ENCODE data around the gene TICAM1.
A peak's percentile ranks its signal among the peaks of the same experiment; 100 is the strongest.
"Not testable (repeated sequence)": the region's sequence is repeated elsewhere in the genome, so short reads cannot be mapped to it uniquely, and the experiment has no call there.

TICAM1 gene

DNA sequence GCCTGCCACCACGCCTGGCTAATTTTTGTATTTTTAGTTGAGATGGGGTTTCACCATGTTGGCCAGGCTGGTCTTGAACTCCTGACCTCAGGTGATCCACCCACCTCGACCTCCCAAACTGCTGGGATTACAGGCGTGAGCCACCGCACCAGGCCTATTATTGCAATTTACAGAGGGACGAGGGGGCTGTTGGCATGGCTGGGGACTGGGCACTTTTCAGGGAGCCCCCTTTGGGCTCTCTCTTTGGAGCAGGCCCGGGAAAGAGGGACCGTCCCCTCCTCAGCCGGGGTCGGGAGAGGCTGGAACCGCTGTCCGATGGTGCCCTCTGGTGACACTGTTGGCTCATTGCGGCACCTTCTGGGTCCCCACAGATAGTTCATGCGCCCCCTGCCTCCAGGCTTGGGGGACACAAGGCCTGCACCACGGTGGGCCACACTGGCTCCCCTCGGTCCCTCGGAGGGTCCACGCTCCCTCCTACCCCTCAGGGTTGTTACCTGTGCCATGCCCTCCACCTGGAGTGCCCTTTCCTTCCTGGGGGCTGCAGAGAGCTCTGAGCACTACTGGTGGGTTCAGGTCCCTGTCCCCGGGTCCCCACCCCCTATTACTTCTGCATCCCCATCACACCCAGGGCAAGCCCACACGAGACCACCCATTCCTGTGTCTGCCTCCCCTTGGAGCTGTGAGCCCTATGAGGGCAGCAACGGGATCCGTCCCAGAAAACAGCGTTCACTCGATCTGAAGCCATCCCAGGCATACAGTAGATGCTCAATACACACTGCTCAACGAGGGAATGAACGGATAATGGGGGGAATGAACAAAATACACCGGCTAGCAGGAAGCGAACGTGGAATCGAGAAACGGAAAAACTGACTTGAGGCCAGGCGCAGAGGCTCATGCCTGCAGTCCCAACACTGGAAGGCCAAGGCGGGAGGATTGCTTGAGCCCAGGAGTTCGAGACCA is 27.5 kb downstream of the TICAM1 start:
- no peak for DNase-seq

- no peak for DNase-seq
These were observed 28.8 kb downstream of the TICAM1 start for GRCh38 chr19:4802711-4803110.

- DNase-seq, result no peak
These were observed 30.4 kb downstream of the TICAM1 start for GRCh38 chr19:4801085-4801619.

DNA sequence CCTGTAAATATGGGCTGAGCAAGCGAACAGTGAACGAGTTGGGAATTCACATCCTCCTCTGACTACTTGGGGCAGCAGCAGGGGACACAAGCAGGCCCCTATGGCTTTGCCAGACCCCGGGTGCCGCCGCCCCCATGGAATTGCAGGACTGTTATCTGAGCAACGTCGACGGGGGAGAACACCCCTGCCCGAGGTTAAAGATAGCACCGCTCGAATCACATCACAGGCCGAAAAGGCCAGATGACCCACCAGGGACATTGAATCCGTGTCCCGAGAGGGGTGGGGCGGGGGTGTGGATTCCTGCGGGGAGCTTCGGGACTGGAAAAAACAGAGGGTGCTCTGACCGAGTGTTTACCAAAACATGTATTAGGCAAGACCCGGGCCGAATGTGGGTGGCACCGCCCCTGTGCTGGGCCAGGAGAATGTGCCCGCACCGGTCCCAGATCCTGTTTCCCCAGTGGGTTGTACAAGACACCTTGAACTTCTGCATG is 30.9 kb downstream of the TICAM1 start:
- no peak for DNase-seq

DNA sequence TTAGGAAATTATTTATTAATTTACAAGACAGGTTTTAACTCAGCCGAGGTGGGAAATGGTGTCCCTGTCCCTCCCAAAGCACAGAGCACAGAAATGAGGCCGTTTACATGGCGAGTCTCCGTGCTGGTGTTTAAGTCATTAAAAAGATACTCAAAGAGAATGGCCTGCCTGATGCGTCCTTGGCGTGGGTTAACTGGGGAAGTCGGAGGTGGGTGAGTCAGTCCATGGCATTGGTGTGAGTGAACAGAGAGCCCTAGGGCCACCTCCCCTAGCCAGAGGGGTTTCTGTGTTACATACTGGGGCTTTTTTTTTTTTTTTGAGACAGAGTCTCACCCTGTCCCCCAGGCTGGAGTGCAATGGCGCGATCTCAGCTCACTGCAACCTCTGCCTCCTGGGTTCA is 36.1 kb downstream of the TICAM1 start:
- no peak for DNase-seq

DNA sequence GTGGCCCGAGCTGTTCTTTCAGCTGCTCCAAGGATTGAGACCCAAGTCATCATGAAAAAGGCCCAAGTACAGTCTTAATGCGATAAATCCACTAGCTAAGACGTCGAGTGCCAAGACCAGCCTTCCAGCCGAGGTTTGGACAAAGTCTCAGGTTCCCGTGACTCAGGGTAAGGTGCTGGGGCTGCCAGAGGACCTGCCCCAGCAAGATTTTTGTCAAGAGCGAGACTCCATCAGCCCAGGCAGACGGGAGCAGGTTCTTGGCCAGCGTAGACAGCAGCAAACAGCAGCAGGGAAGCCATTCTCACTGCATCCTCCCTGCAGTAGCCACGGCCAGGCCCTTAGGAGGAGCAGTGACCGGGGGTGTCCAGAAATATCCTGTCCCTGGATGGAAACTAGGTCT is 36.5 kb downstream of the TICAM1 start:
- DNase-seq, result no peak

GRCh38 chr19:4793278-4793677 is 38.2 kb downstream of the TICAM1 start:
- not testable (repeated sequence) for DNase-seq

GRCh38 chr19:4792866-4793195 is 38.7 kb downstream of the TICAM1 start:
- not testable (repeated sequence) for DNase-seq

DNA sequence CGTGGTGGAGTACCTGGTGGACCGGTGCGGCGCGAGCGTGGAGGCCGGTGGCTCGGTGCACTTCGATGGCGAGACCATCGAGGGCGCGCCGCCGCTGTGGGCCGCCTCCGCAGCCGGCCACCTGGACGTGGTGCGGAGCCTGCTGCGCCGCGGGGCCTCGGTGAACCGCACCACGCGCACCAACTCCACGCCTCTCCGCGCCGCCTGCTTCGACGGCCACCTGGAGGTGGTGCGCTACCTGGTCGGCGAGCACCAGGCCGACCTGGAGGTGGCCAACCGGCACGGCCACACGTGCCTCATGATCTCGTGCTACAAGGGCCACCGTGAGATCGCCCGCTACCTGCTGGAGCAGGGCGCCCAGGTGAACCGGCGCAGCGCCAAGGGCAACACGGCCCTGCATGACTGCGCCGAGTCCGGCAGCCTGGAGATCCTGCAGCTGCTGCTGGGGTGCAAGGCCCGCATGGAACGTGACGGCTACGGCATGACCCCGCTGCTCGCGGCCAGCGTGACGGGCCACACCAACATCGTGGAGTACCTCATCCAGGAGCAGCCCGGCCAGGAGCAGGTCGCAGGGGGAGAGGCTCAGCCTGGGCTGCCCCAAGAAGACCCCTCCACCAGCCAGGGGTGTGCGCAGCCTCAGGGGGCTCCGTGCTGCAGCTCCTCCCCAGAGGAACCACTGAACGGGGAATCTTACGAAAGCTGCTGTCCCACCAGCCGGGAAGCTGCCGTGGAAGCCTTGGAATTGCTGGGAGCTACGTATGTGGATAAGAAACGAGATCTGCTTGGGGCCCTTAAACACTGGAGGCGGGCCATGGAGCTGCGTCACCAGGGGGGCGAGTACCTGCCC is 39.3 kb downstream of the TICAM1 start:
- not testable (repeated sequence) for DNase-seq

- peak; percentile 98 for DNase-seq
These were observed 40.1 kb downstream of the TICAM1 start, which contains the start of gene FEM1A for GRCh38 chr19:4791183-4792018. FEM1A (plus strand) TSS chr19:4791734; CDS start chr19:4791855, 121 bp downstream.

DNA sequence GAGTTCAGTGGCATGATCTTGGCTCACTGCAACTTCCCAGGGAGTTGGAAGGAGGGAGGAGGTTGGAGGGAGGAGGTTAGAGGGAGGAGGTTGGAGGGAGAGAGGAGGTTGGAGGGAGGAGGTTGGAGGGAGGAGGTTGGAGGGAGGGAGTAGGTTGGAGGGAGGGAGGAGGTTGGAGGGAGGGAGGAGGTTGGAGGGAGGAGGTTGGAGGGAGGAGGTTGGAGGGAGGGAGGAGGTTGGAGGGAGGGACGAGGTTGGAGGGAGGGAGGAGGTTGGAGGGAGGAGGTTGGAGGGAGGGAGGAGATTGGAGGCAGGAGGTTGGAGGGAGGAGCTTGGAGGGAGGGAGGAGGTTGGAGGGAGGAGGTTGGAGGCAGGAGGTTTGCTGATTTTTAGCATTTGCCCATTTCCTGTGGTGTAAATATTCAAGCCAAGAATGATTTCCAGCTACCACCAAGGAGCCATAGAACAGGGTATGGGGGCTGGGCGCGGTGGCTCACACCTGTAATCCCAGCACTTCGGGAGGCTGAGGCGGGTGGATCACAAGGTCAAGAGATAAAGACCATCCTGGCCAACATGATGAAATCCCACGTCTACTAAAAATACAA is 45.0 kb downstream of the TICAM1 start:
- not testable (repeated sequence) for DNase-seq

DNA sequence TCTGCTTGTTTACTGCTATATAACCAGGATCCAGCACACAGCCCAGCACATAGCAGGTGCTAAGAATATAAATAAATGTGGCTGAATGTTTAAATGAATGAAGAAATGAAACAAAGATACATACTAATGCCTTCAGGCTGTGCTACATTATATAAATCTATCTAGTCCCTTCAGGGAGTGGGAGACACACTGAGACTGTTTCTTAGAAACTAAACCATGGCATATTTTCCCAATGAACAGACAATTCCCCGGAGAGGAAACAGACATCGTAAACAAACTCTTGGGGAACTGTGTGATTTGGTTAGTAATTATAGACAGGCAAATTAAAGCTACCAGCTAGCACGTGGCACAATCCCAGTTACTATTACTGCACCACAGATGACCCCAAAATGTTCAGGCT is 49.7 kb downstream of the TICAM1 start:
- DNase-seq, result no peak

DNA sequence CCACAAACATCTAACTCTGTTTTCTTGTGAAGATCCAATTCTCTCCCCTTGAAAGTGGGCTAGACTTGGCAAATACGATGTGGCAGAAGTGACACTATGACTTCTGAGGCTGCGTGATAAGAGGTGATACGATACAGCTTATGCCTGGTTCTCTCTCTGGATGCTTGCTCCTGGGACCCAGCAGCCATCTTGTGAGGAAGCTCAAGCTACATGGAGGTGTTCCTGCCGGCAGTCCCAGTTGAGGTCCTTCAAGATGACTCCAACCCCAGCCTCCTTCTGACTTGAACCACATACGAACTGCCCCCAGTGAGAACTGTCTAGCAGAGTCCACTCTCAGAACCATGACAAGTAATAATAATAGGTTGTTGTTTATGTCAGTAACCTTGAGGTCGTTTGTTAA is 50.7 kb downstream of the TICAM1 start:
- DNase-seq, result no peak

DNA sequence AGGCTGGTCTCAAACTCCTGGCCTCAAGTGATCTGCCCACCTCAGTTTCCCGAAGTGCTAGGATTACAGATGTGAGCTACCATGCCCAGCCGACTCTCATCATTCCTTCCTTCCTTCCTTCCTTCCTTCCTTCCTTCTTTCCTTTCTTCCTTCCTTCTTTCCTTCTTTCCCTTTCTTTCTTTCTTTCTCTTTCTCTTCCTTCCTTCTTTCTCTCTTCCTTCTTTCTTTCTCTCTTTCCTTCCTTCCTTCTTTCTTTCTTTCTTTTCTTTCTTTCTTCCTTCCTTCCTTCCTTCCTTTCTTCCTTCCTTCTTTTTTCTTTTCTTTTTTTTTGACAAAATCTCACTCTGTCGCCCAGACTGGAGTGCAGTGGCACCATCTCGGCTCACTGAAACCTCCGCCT is 53.4 kb downstream of the TICAM1 start:
- not testable (repeated sequence) for DNase-seq

DNA sequence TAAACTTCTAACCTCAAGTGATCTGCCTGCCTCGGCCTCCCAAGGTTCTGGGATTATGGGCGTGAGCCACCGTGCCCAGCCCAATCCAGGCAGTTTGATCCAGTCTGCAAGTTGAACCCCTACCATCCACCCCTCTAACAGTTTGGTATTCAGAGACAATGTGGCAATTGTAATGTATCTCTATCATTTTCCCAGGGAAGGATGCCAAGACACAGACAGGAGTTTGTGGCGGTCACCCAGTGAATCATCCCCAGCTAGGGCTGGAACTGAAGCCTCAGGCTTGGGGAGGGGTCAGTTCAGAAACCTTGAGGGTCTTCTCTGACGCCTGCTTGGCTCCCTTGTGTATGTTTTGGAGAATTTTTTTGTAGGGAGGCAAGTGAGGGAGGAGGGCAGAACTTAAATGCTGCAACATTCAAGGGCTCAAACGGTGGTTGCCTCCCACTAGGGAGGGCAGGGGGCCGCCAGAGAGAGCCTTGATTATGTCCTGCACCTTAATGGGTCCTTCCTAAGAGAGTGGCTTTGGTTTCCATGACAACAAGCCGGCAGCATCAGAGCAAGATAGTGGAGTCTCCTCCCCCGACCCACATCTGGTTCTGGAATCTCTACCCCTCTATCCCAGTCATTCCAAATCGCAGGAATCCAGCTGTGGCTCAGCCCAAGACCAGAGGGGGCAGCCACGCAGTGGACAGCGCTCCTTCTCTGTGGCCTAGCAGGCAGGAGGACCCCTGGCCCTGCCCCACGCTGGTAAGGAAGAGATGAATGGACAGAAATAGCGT is 54.9 kb downstream of the TICAM1 start:
- DNase-seq, result no peak

DNA sequence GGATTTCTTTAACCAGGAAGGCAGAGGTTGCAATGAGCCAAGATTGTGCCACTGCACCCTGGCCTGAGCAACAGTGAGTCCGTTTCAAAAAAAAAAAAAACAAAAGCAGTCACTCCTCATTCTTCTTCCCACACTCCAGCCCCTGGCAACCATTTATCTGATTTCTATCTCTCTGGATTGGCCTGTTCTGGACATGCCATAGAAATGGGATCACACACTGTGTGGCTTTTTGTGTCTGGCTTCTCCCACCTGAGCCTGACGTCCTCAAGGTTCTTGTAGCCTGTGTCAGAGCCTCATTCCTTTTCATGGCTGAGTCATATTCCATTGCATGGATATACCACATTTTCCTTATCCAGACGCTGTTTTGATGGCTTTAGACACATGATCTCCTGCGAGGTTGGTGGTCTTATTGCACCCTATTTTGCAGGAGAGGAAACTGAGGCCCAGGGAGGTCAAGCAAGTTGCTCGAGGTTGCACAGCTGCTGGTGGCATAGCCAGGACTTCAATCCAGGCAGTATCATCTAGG is 55.8 kb downstream of the TICAM1 start:
- DNase-seq, result no peak

DNA sequence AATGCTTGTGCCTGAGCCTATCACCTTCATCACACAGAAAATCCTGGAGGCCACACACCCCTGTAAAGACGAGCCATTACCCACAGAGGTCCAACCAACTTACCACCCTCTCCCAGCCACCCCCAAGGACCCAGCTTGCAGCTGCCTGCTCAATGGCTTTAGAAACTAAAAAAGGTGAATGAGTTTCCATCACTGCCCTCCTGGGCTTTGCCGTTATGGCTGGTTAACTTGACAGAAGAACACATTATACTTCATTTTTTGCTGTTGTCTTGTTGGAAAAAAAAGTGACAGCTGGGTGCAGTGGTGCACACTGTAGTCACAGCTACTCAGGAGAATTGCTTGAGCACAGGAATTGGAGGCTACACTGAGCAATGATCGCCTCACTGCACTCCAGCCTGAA is 57.4 kb downstream of the TICAM1 start:
- no peak for DNase-seq

DNA sequence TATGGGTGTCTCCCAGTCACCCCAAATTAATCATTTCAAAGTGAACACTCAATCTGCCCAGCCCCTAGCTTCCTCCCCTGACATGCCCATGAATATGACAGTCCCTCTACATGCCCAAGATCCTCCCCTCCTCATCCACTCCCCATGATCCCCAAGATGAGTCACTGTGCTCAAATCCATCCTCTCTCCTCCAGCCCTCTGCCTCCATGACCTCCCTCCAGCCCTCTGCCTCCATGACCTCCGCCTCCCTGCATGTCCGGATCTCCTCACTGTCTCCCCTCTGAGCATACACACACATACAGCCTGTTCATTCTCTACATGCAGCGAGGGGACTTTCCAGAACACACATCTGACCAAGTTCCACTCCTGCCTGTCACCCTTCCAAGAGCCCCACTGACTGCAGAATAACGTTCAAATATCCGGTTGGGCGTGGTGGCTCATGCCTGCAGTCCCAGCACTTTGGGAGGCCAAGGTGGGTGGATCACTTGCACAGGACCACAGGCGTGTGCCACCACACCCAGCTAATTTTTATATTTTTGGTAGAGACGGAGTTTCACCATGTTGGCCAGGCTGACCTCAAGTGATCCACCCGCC is 58.4 kb downstream of the TICAM1 start:
- DNase-seq, result no peak

DNA sequence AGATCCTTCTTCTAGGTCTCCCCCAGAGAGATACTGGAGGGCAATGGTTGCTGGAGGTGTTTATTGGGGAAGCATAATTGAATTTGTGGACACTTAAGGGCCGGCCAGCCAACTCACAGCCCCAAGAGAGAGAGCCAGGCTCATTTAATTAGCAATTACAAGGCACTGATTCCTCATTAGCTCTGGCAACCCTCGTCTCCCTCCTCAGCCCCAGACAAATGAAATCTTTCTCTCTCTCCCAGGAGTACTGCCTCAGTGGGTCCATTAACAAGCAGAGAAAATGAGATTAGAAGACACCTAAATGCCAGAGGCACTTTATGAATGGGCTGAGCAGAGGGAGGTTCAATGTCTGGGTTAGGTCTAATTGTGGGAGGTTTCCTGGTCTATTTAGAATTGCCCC is 58.9 kb downstream of the TICAM1 start:
- DNase-seq, result no peak
